OCI-M2 (cell line): ENCODE measurements around the gene APLP2.
"Not testable (repeated sequence)": the region's sequence is repeated elsewhere in the genome, so short reads cannot be mapped to it uniquely, and the experiment has no call there.

Experiments used
- DNase-seq: peaks from one replicate; lab custom pipeline; 2025; ENCODE audit not compliant: unreplicated experiment; lab: John Stamatoyannopoulos, UW

The APLP2 gene

DNA sequence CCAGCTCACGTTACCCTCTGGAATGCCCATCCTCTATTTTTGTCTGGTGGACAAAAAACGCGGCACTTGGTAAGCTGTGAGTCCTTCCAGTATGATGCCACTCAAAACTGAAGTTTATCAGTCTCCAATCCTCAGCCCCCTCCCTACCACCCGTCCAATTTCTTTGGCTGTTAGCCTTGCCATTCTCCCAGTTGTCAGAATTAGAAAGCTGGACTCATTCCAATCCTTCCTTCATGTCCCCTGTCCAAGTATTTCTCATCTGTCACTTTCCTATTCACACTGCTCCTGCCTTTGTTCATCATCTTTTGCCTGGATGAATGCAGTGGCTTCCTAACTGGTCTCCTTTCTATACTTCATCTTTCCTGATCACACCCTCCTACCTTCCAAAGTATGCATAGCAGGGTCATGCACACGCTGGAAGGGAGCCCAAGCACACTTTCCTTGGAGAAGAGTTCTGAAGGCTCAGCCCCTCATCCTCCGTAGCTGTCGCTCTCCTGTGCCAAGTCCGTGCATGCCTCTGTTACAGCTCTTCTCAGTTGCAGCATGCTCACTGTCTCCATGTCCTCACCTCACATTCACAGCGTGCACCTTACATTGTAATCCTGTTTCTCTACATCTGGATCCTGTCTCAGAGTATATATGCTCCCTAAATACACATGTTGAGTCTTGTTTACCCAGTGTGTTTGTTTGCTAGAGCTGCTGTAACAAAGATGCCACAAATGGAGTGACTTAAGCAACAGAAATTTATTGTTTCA lies 19.4 kb downstream of the APLP2 start:
- DNase-seq: no peak

GRCh38 chr11:130089674-130090073 lies 20.0 kb downstream of the APLP2 start:
- no peak for DNase-seq

DNA sequence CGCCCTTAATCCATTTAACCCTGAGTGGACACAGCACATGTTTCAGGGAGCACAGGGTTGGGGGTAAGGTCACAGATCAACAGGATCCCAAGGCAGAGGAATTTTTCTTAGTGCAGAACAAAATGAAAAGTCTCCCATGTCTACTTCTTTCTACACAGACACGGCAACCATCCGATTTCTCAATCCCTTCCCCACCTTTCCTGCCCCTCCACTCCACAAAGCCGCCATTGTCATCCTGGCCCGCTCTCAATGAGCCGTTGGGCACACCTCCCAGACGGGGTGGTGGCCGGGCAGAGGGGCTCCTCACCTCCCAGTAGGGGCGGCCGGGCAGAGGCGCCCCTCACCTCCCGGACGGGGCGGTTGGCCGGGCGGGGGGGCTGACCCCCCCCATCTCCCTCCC lies 20.8 kb downstream of the APLP2 start:
- not testable (repeated sequence) for DNase-seq

- not testable (repeated sequence) for DNase-seq
Measured at GRCh38 chr11:130091169-130091568, 21.5 kb downstream of the APLP2 start.

DNA sequence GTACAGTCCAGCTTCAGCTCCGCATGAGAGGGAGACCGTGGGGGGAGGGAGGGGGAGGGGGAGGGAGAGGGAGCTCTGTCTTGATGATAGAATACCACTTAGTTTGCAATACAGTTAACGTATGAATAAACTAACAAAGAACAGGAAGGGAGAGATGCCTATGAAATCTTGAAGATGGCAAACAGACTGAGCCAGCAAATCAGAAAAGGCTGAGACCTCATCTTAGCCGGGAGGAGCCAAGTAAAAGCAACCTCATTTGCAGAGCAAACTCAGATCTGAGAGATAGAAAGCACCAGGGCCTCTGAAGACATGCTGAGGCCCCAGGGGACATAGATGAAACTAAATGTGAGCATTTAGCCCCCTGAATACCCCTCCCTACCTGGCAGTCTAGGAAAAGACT lies 23.0 kb downstream of the APLP2 start:
- no peak for DNase-seq

DNA sequence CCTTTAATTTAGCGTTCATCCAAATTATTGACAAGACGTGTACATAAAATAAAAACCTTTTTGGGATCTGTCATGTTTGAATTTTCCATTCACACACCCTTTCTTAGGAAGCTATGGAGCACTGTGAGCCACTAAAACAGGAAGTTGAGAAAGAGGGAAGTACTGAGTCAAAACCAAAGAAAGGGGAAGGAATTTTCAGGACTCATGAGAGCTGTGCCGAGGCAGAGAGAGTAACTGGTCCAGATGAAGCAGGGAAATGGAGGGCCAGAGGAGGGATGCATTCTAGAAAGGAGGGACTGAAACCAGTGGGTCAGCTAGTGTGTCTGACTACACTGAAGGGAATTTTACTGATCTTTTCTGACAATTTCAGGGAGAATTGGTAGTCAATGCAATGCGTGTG lies 24.9 kb downstream of the APLP2 start:
- peak; percentile 15 for DNase-seq

- DNase-seq: no peak
Measured at GRCh38 chr11:130095326-130095725, 25.6 kb downstream of the APLP2 start.

- no peak for DNase-seq
Measured at GRCh38 chr11:130096042-130096441, 26.3 kb downstream of the APLP2 start.

DNA sequence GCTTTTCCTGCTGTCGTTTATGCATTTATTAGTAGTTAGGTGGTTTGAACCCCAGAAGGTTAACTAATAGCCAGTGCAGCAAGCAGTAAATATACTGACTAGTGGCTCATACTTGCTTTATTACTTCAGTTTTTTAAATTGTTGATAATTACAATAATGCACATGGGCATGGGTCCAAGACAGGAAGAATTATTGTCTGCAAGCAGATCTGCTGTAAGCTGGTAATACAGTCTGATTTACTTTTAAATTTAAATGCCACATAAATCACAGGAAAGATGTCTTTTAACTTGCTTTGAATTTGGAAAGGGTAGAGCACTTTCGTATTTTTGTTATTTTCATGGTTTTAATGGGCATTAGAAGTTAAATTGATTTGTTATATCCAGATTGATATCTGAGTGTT lies 27.1 kb downstream of the APLP2 start:
- DNase-seq: no peak

DNA sequence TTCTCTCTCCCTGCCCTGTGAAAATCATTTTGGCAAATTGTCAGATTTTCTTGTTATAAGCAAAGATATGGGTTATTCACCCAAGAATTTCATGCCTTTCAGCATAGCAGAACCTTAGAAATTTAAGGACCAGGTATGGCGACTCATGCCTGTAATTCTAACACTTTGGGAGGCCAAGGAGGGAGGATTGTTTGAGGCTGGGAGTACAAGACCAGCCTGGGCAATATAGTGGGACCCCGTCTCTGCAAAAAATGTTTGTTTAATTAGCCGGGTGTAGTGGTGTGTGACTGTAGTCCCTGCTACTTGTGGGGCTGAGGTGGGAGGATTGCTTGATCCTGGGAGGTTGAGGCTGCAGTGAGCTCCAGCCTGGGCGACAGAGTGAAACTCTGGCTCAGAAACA lies 27.6 kb downstream of the APLP2 start:
- DNase-seq: no peak

DNA sequence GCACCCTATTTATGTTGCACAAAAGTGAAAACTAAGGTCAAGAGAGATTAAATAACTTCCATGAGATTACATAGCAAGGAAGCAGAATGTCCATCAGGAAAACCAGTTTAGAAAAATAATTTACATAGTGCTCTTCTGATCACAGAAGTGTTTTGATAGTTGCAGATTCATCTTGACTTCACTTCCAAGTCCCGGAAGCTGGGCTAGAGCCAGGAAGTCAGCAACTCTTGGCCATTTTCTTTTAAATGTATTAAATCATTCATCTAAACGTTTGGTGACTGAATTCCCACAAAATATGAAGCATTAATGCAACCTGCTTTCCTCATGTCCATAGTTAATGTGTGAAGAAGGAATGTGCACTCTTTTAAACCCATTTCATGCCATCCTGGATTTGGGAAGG lies 29.7 kb downstream of the APLP2 start:
- no peak for DNase-seq

GRCh38 chr11:130100381-130101095 lies 30.8 kb downstream of the APLP2 start:
- no peak for DNase-seq

- DNase-seq: no peak
Measured at GRCh38 chr11:130101661-130102060, 32.0 kb downstream of the APLP2 start.

DNA sequence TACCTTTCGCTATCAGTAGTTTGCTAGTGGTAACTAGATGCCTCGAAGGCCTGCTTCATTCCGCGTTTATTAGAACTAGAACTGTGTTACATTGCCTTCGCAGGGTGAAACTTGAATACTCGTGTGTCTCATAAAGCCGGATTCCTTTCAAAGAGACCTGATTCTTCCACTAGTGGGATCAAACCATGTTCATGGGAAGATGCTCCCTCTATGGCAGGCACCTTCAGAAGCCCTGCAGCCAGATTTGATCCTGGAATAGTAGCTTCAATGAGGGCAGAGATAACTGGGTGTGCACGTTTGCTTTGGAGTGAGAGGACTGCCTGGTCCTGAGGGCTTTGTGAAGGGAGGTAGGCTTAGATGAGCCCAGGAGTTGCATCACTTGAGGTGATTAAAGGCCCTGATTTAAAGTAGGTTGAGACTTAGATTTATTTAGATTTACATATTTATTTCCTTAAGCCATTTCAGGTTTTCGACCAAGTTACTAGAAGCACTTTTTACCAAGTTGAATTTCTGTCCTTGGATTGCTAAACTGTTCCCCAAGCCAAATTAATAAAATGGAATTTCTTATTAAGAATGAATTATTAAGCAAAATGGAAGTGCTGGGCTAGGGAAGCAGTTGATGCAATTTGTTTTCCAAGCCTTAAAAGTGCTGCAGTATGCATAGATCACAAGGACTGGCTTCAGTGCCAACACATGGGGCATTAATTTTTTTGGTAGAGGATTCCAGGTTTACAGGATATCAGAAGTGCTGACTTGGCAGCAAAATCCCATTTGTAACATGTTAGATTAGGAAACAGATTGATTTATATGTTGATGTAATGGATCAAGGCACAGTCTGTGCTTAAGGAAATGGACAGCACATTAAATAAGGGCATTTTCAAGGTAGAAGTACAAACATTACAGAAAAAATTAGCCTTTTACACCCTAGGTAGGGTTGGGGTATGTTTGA lies 32.9 kb downstream of the APLP2 start:
- DNase-seq: no peak

DNA sequence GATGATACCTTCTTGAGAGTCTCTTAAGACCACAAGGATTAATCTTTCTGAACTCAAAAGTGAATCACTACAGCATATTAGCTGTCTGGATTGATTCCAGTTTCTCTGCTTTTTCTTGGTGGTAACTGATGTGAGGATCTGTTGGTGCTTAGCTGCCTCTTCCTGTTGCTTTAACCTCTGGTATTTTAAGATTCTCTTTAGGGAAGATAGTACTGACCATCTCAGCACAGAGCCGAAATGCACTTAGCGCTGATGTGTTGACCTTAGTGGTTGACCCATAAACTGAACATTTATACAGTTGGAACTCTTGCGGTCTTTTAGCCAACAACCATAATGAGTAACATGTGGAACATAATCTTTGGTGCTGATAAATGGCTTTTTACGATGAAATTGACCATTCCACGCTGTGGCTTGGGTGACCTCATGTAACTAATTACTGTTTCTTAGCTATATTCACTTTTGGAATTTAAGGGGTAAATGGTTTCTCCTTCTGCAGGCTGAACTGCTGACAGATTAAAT lies 33.7 kb downstream of the APLP2 start:
- no peak for DNase-seq

- DNase-seq: no peak
Measured at GRCh38 chr11:130106381-130106780, 36.7 kb downstream of the APLP2 start.

DNA sequence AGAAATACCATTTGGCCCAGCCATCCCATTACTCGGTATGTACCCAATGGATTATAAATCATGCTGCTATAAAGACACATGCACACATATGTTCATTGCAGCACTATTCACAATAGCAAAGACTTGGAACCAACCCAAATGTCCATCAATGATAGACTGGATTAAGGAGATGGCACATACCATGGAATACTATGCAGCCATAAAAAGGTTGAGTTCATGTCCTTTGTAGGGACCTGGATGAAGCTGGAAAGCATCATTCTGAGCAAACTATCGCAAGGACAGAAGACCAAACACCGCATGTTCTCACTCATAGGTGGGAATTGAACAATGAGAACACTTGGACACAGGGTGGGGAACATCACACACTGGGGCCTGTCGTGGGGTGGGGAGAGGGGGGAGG lies 39.0 kb downstream of the APLP2 start:
- not testable (repeated sequence) for DNase-seq

DNA sequence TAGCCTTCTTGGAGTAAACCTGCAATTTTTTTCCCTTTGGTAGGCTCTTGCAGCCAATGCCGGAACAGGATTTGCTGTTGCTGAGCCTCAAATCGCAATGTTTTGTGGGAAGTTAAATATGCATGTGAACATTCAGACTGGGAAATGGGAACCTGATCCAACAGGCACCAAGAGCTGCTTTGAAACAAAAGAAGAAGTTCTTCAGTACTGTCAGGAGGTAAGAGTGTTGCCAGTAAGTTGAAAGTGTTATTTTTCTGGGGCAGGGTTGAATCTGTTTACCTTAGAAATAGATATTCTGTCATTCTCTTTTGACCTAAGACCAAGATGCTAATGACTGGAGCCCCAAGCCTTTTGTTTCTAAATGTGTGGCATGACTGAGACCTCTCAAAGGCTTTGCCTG lies 39.7 kb downstream of the APLP2 start:
- DNase-seq: no peak

- DNase-seq: no peak
Measured at GRCh38 chr11:130110339-130111108, 40.8 kb downstream of the APLP2 start.

DNA sequence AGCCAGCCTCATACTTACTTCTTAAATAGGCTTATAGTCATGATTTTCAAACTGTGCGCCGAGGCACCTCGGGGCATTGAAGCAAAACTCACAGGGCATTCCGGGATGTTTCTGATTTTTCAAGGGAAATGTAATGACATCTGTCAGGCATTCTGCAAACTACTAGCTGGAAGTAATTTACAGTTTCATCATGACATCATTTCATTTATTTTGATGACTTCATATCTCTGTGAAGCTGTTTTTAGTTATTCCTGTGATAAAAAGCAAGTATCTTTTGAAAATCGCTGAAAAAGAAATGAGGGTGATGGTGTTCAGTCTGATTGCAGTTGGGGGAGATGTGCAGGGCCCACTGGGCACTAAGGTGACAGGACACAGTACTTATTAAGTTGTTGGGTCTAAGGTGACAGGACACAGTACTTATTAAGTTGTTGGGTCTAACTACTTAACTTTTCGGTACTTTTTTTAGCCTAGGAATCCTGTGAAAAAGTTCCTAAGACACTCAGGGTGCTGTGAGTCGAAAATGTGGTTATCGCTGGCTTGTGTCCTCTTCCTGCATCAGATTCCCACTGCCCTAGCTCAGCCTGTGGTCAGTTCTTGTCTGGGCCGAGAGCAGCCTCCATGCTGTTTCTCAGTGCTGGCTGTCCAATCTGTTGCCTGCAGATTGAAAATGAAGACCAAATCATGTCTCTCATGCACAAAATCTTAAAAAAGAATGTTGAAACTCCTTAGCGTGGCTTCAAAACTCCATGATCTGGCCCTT lies 42.6 kb downstream of the APLP2 start:
- no peak for DNase-seq
